OCI-LY7 (cell line): ENCODE measurements around the gene PIGZ. TPM values are rescaled to one million over a fixed set of nuclear protein-coding genes. Genes with fewer than 3 reads are reported as not detected.

Source experiments
- BruUV-seq: library from RNA; stranded (reverse); fragments of 400-500 nt; replicated peaks from 2 replicates; lab custom pipeline; 2021; lab: Mats Ljungman, UMichigan
- CTCF ChIA-PET: fragments of 300-600 bp; sonication (Branson Sonifier 250); formaldehyde crosslinking; loops from one replicate; lab custom pipeline; 2022; ENCODE audit warnings: antibody characterized with exemption; ENCODE audit not compliant: unreplicated experiment; lab: Charles Lee
- POLR2A ChIA-PET: fragments of 300-600 bp; sonication (Branson Sonifier 250); formaldehyde crosslinking; loops from one replicate; lab custom pipeline; 2022; ENCODE audit warnings: antibody characterized with exemption; lab: Charles Lee
- DNase-seq: peaks from one replicate; pipeline ENCODE4 v3.0.0-alpha.2; 2015; ENCODE audit warnings: low spot score
- H2AFZ ChIP-seq: fragments of 200-600 bp; sonication (generic), shearing (Covaris generic); 2 replicates; pipeline ENCODE4 v1.6.1; 2014; ENCODE audit warnings: mild to moderate bottlenecking, antibody characterized with exemption, low read length, moderate library complexity
- H3K27ac ChIP-seq: fragments of 200-600 bp; sonication (generic); 2 replicates; pipeline ENCODE4 v1.5.1; 2014; ENCODE audit warnings: mixed run types, low read depth, mild to moderate bottlenecking, moderate library complexity, low read length, inconsistent platforms; ENCODE audit not compliant: poor library complexity, severe bottlenecking
- H3K36me3 ChIP-seq: fragments of 200-600 bp; sonication (generic); 2 replicates; pipeline ENCODE4 v1.6.1; 2014; ENCODE audit warnings: mild to moderate bottlenecking, antibody characterized with exemption, low read length, moderate library complexity, mixed read lengths; ENCODE audit not compliant: insufficient read depth
- H3K4me1 ChIP-seq: fragments of 200-600 bp; sonication (generic); 2 replicates; pipeline ENCODE4 v1.5.1; 2014; ENCODE audit warnings: mild to moderate bottlenecking, low read length; ENCODE audit not compliant: insufficient read depth, poor library complexity, severe bottlenecking
- H3K4me2 ChIP-seq: fragments of 200-600 bp; sonication (generic); 2 replicates; pipeline ENCODE4 v1.6.1; 2014; ENCODE audit warnings: mild to moderate bottlenecking, low read length
- H3K4me3 ChIP-seq: fragments of 200-600 bp; sonication (generic); 2 replicates; pipeline ENCODE4 v1.5.1; 2014; ENCODE audit warnings: mild to moderate bottlenecking, low read depth, low read length; ENCODE audit not compliant: poor library complexity, severe bottlenecking
- H3K79me2 ChIP-seq: fragments of 200-600 bp; sonication (generic); 2 replicates; pipeline ENCODE4 v1.6.1; 2016; ENCODE audit warnings: low read depth, mild to moderate bottlenecking, low read length, moderate library complexity, mixed read lengths; ENCODE audit not compliant: insufficient read depth
- H3K9me2 ChIP-seq: fragments of 200-600 bp; sonication (generic); 2 replicates; pipeline ENCODE4 v1.6.1; 2016; ENCODE audit warnings: mild to moderate bottlenecking, low read length, mixed read lengths; ENCODE audit not compliant: insufficient read depth
- H3K9me3 ChIP-seq: fragments of 200-600 bp; sonication (generic); 2 replicates; pipeline ENCODE4 v1.6.1; 2014; ENCODE audit warnings: mild to moderate bottlenecking, mixed run types, low read length, mixed read lengths
- H4K20me1 ChIP-seq: fragments of 200-600 bp; sonication (generic); 2 replicates; pipeline ENCODE4 v1.6.1; 2014; ENCODE audit warnings: mild to moderate bottlenecking, antibody characterized with exemption, low read length, moderate library complexity, mixed read lengths; ENCODE audit not compliant: insufficient read depth
- CTCF ChIP-seq: fragments of 200-600 bp; sonication (generic); conservative IDR thresholded peaks from 2 replicates; pipeline ENCODE4 v1.5.1; 2014; ENCODE audit warnings: mild to moderate bottlenecking, antibody characterized with exemption, low read length, moderate library complexity, mixed read lengths
- EZH2phosphoT487 ChIP-seq: fragments of 200-600 bp; sonication (generic); IDR thresholded peaks from 2 replicates; pipeline ENCODE4 v1.6.1; 2018; ENCODE audit warnings: low read depth, borderline replicate concordance, mild to moderate bottlenecking, mixed run types, antibody characterized with exemption, low read length, moderate library complexity, mixed read lengths
- intact Hi-C: fragments of 100-400 bp; cut with micrococcal nuclease; formaldehyde crosslinking; loops from one replicate; pipeline ENCODE4 v1.10.0; 2022; ENCODE audit not compliant: unreplicated experiment
- total RNA-seq, 2 experiments: library from RNA; depleted of rRNA in 1 of 2; stranded (reverse); fragments of >200 nt in 1 of 2; shearing (Covaris generic) in 1 of 2; gene quantifications; 2 replicates each; pipeline ENCODE4 v1.2.3, GENCODE V29; 2014 to 2022

PIGZ gene
- total RNA-seq, 2 experiments from 2014 or later = not detected

- TF ChIP-seq CTCF = no peak
- no peak for TF ChIP-seq EZH2phosphoT487
- intact Hi-C loops = no loop called here
- BruUV-seq = no TSS peak
- H3K9me3 ChIP-seq = no peaks in the 10 kb centered on the region
- POLR2A ChIA-PET = no interaction called here
- H3K79me2 ChIP-seq = no peaks in the 10 kb centered on the region
- no peaks in the 10 kb centered on the region for H3K36me3 ChIP-seq
- H4K20me1 ChIP-seq = no peaks in the 10 kb centered on the region
- H3K27ac ChIP-seq = no peak overlapping the region
- no peak overlapping the region for H3K4me2 ChIP-seq
- no peak for DNase-seq
- no peak overlapping the region for H2AFZ ChIP-seq
- CTCF ChIA-PET = no interaction called here
- H3K9me2 ChIP-seq = no peaks in the 10 kb centered on the region
- H3K4me3 ChIP-seq = no peak overlapping the region
- H3K4me1 ChIP-seq = peaks cover 4% of the 10 kb centered on the region
These were observed 8.3 kb upstream of the PIGZ start for GRCh38 chr3:196976941-196977340.

DNA sequence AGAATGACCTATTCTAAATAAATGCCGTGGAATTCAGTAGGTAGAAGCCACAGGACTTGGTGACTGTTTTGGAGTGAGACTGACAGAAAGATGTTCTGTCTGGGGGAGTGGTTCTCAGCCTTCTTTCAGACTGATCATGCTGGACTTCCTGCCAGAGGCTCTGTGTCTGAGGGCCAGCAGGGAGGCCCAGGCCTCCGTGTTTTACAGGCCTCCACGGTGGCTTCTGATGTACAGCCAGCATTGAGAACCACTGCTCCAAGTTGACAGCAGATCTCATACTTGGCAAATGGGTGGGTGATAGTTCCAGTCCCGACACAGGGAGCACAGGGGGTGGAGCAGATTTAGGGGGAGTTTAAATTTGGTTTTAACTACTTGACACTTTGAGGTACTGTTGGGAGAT lies 6.7 kb upstream of the PIGZ start:
- no peaks in the 10 kb centered on the region for H3K36me3 ChIP-seq
- ChIA-PET POLR2A (no interaction called here), CTCF (no interaction called here)
- no peak overlapping the region for H3K4me3 ChIP-seq
- BruUV-seq = no TSS peak
- no peaks in the 10 kb centered on the region for H3K9me3 ChIP-seq
- intact Hi-C loops = no loop called here
- no peak overlapping the region for H3K27ac ChIP-seq
- no peak overlapping the region for H3K4me2 ChIP-seq
- no peaks in the 10 kb centered on the region for H4K20me1 ChIP-seq
- no peaks in the 10 kb centered on the region for H3K9me2 ChIP-seq
- H2AFZ ChIP-seq = no peak overlapping the region
- TF ChIP-seq CTCF = no peak
- TF ChIP-seq EZH2phosphoT487 = no peak
- peaks cover 4% of the 10 kb centered on the region for H3K4me1 ChIP-seq
- H3K79me2 ChIP-seq = no peaks in the 10 kb centered on the region
- DNase-seq = no peak

DNA sequence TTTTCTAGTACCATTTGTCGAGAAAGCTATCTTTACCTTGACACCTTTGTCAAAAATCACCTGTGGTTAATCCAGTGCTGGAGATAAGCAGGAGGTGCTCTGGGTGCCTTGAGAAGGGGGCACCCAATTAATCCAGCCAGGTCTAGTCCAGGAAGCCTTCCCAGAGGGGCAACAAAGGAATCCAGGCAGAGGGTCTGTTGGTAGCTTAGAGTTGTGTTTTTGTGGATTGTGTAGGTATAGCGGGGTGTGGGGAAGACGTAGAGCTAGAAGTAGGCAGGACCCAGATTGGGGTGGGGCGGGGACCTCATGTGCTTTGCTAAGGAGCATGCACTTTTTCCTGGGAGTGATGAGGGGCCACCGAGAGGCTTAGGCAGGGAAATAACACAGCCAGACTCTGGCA lies 6.0 kb upstream of the PIGZ start:
- Histone ChIP-seq H3K27ac (no peak overlapping the region), H4K20me1 (no peaks in the 10 kb centered on the region), H3K4me2 (no peak overlapping the region), H3K36me3 (no peaks in the 10 kb centered on the region), H3K4me1 (peaks cover 4% of the 10 kb centered on the region), H3K79me2 (no peaks in the 10 kb centered on the region), H3K4me3 (no peak overlapping the region), H3K9me3 (no peaks in the 10 kb centered on the region), H2AFZ (no peak overlapping the region), H3K9me2 (no peaks in the 10 kb centered on the region)
- intact Hi-C loops = no loop called here
- TF ChIP-seq CTCF (no peak), EZH2phosphoT487 (no peak)
- no peak for DNase-seq
- ChIA-PET CTCF (no interaction called here), POLR2A (interaction anchor here (0.7 kb wide), 2 partner anchors 25 to 373 kb away, joined by 3 read pairs; no protein-coding TSS in a partner anchor)
- BruUV-seq = no TSS peak
